Uterus (tissue), 2 donors: ENCODE results near the gene HAND1.

Experiments used
- CTCF ChIP-seq, 4 experiments: fragments of 200-600 bp in 2 of 4; fragments of 450-650 bp in 2 of 4; sonication (generic) in 2 of 4; IDR thresholded peaks; one replicate each; pipeline ENCODE4 v1.5.1; 2016 to 2019; ENCODE audit warnings: antibody characterized with exemption in 4 of 4, mild to moderate bottlenecking in 2 of 4, moderate library complexity in 1 of 4
- POLR2A ChIP-seq, 2 donors: fragments of 450-650 bp; IDR thresholded peaks; one replicate each; pipeline ENCODE4 v1.6.1; 2016; ENCODE audit warnings: antibody characterized with exemption in 2 of 2, mild to moderate bottlenecking in 1 of 2, moderate library complexity in 1 of 2

- TF ChIP-seq CTCF (IDR thresholded peaks at IDR 0.05) (no peak), POLR2A (IDR thresholded peaks at IDR 0.05) (no peak)
Observed at GRCh38 chr5:154486427-154486866, 8.4 kb upstream of the HAND1 start.
